NCI-H2171 (cell line): Measurements from ENCODE around the gene FOXD2.

Experiments
- DNase-seq: peaks from one replicate; lab custom pipeline; 2025; lab: John Stamatoyannopoulos, UW

FOXD2 gene

DNA sequence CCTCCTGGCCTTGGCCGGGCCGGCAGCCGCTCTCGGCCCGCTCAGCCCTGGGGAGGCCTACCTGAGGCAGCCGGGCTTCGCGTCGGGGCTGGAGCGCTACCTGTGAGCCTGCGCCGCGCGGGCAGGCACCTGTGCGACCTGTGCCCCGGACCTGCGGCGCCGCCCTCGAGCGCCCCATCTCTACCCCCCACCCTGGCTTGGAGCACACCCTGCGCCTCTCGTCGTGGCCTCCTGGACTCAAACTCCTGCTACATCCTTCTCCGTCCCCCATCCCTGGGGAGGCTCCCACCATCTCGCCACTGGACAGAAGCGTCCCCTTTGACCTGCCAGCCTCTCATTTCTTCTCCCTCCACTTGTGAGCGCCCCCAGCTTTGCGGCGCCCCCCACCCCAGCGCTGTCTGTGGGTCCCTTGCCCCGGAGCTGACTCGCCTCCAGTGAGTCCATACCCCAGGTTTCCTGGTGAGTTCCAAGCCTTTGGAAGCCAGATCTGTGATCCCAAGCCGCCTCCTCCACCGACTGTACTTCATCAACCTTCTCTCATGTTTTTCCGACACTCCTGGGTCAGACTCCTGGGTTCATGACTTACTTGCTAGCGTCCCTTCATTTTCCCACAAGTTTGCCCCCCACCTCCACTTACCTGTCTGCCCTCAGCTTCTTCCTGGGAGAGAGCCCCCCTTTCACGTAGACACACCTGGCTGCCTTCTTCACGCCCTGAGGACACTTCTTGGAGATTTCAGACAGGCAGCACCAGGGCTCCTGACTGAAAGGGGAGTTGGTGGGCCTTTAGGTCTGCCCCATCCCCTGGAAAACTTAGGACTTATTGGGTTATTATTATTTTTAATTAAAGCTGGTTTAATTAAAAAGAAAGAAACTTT, 20.4 kb upstream of the FOXD2 start:
- DNase-seq: no peak

DNA sequence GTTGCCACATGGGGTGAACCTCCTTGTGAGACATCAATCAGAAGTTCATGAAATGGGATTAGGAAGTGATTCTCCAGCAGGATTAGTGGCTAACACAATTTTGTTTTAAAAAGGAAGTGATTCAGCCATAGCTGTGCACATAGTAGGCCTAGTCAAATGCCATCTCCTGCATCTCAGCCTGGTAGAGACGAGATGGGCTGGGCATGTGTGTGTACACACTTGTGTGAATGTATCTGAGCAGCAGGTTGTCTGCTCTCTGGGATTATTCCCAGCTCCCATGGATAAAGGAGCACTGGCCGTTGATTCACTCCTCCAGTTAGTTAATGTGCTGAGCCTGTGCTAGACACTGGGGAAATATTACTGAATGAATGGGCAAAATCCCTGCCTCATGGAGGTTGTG, 19.7 kb upstream of the FOXD2 start:
- no peak for DNase-seq

DNA sequence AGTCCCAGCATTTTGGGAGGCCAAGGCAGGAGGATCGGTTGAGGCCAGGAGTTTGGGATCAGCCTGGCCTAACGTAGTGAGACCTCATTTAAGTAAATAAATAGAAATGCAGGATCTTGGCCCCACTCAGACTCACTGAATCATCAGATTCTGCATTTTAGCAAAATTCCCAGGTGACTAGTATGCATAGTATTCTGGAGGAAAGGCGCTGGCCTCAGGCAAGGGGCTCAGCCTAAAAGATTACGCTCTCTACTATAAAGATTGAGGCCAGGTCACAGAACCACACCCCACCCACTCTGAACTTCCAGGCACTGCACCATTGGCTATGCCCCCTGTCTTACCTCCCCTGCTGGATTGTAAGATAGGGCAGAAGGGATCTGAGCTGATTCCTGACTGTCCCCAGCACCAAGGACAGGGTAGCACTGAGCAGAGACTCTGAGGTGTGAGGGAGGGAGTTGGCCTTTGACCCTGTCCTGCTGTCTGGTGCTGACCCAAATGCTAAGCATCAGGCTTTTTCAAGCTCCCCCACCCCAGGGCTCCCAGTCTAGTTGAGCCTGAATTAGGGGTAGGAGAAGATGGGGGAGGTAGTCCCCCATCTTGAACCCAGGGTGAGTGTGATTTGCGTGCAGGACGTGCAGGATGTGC, 19.0 kb upstream of the FOXD2 start:
- DNase-seq: no peak

DNA sequence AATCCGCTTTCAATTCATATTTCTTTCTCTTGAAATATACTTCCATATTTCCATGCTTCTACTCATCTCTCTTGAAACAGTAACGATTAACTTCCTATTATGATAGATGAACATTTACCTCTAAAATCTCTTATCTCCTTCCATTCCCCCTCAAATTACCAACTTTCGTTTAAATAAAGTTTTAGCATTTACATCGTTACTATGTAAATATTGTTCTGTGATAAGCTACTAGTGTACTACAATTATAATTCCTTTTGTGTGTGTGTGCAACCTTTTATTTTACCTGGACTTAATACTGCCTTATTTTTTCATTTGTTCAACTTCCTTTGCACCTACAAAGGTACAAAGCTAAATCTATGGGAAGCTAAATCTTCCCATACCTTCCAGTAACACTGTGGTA, 17.3 kb upstream of the FOXD2 start:
- DNase-seq: no peak

DNA sequence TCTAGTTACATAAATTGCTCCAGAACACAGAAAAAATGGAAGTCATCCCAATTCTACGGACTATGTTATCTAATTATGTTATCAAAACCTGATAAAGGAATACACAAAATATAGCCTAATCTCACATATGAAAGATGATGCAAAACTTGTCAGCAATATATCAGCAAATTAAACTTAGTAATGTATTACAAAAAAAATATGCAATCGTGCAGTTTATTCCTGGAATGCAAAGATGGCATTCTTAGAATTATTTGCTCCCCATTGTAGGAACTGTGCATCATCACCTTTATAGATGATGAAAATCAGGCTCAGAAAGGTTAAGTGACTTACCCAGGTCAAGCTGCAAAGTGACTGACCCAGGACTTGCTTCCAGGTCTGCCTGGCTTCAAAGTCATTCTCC, 14.0 kb upstream of the FOXD2 start:
- DNase-seq: no peak

DNA sequence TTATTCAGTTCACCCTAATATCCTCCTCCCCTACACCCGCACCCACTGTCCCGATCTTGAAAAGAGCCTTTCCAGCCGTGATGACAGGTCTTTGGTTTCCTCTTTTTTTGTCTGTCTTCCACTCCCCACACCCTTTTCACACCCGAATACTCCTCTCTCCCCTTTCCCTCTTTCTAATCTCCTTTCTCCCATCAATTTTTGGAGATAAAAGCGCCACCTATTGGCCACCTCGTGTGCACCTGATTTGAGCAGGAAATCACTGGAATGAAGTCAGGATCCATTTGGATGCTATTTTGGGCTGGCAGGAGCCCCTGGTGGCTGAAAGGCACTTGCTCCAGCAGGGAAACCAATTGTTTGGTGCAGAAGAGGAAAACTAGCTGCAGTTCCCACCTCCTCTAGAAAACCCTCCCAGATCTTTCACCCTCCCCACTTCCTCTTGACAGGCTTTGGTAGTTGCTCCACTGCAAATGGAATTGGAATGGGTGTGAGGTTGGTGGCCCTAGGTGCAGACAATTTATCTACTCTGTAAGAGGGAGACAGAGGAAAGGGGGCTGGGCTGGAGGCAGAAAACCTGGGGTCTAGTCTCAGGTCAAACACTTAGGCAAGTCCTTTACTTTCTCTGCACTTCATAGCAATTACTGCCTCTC, 13.4 kb upstream of the FOXD2 start:
- peak; percentile 41 for DNase-seq

DNA sequence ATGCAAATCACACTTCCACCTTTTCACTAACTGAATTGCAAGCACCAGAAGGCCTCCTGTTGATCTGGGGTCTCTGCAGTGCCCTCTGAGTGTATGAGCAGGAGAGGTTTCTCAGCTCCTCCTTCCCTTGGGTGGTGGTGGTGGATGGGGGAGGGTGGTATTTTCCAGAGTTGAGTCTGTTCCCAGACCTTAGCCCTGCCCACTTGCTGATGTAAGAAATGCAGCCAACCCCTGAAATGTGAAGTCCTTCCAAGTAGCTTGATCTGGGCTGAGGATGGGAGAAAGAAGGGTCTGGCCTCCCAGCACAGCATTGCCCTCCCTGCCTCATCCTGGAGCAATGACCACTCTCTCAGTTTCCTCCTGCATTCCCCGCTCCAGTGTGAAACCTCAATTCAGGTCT, 6.3 kb upstream of the FOXD2 start:
- DNase-seq: no peak

DNA sequence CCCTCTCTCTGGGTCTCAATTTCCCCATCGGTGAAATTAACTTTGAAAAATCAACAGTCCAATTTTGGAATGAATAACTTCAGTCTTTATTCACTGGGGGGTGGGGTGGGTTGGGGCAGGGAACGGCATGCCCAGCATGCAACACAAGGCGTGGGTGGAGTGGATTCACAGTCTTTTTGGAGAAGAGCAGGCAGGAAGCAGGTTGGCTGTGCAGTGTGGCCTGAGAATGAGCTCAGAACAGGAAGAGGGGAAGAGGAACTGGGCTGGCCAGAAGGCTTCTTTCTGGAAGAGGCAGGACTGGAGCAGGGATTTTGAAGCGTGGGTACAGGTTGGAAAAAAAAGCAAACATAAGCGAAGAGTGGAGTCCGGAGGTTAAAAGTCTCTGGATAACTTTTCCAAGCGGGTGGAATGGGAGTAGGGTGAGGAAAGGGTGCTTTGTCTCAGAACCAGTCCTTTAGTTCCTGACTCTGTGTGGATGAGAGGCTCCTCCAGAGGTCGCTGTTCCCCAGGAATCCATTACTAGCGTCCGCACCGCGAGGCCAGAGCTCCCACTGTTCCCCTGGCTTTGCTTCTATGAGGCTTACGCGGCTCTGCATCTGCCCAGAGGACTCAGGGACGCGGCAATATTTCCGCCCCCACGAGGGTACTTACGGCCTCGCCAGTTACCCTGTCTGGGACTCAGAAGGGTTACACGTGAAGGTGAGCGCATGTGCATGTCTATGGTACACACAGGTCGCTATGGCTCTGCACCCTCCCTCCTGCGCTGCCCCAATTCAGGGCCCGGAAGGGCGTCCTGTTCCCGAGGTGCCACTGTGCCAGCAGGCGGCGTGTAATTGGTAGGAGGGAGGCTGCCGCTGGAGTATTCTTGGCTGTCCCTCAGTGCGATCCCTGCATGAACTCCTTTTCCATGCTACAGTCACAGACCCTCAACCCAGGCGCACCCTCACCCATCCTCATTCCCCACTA, 5.5 kb upstream of the FOXD2 start:
- no peak for DNase-seq

DNA sequence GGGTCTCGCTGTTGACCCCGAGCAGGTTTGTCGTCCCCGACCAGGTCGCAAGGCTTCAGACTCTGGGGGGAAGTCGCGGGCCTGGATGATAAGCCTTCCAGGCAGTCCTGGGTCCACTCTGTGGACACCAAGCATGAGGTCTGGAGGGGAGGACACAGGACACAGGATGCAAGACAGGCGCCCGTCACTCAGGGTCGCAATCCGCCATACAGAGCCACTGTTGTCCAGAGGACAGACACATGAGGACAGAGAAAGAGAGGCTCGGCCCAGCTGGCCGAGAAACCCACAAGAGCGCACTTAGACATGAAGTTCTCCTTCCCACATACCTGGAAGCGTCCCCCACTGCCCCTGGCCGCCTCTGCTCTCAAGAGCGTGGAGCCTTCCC, 4.8 kb upstream of the FOXD2 start:
- DNase-seq: no peak

DNA sequence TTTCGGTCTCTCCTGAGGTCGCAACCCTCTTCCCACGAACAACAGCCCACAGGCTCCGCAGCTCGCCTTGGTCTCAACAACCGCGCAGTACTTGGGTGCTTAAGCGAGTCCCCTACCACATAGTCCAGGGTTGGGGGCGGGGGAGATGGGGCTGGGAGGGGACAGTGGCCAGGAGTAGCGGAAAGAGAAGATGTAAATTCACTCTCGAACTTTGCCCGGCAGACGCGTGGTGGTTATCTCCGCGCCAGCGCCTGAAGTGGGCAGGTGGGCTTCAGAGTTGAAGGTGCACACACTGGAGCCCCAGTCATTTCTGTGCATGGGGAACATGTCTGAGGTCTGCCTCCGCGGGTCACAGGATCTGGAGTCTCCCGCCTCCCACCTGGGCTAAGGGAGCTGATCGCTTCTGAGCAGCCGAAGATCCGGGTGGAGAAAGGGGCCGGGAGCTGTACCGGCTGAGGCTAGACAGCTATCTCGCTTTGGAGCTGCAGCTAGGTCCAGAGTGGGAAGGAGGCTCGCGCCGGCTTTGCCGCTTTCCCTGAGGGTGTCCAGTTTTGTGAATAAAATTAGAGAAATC, 4.3 kb upstream of the FOXD2 start:
- no peak for DNase-seq

DNA sequence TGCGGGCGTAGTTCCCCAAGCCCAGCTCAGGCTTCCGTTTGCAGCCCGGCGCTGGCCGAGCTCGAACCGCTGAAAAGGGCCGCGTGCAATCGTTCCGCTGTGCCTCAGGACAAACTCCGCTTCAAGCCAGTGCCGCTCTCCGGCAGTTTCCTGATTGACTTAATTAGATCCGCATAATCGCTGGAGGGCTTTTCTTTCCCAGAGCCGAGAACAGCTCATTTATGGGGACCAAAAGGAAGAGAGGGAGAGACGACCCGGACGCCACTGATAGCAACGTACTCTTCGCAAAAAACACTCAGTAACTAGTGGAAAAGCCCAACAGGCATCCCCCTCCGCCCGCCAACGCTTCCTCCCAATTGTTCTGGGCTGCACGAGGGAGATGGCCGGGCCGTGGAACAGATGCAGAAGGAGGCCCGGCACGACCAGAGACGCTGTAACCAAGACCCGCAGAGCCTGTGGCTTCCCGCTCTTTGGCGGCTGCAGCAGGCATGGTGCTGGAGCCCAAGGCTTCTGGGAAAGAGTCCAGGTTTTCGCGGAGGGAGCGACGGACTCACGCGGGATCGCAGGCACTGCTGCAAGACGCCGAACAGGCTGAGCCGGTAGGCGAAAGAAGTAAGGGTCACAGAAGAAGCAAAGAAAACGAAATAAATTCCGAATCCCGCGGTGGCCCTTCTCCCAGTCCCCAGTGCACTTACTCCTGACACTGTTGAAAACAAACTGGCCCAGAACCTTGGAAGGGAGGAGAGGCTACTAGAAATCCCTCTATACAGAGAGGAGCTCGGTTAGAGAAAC, 3.6 kb upstream of the FOXD2 start:
- no peak for DNase-seq

DNA sequence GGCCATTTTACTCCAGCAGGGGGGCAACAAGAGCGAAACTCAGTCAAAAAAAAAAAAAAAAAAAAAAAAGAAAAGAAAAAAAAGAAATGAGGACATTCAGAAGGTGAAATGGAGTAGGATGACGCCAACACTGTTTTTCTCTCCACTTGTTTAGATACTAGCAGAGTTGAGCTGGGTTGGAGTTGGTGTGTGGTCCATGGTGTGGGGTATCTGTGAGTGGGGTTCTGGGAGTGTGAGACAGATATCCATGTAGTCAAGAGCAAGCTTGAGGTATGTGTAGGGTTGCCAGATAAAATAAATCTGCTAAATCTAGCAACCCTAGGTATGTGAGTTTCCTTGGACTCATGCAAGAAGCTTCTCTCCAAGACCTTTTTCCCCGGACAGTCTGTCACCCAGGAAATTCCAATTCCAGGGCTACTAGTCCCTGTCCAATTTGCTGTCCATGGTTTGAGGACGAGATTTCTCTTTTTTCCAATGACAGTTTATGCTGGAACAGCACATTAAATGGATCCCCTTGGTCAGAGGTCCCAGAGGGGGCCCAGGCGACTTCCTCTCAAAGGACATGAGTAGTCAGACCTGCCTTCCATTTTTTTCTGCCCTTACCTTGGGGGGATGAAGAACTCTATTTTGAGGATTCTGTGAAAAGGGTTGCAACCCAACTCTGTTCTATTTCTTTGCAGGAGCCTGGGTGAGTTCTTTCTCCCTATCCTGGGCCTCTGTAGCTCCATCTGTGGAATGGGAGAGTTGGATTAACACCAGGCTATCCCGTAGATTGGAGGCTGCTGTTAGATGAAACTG, 2.1 kb upstream of the FOXD2 start:
- no peak for DNase-seq

DNA sequence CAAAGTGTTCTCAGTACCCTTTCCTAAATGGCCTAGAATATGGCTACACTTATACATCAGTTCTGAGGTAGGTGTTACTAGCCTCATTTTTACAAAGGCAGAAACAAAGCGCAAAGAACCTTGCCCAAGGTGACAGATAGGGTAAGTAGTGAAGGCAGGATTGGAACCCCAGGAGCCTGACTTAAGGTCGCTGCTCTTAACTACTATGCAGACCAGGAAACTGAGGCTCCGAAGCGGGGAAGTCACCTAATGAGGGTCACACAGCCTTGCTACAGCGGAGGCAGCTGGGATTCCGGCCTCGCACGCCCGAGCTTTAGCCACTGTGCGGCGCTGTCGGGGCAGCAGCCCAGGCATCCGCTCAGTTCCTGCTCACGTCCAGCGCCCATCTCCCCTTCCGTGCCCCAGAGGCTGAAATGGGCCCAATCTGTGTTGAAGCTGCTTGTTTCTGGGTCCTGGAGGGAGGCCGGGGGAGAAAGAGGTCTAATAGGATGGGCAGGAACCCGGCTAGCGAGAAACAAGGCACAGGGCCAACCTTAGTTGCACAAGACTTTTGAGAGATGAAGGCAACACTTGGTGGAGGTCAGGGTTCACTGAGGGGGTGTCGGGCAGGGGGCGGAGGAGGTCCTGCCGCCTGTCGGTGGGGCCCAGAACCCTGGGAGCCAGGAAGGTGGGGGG, 1.4 kb upstream of the FOXD2 start:
- peak; percentile 55 for DNase-seq

DNA sequence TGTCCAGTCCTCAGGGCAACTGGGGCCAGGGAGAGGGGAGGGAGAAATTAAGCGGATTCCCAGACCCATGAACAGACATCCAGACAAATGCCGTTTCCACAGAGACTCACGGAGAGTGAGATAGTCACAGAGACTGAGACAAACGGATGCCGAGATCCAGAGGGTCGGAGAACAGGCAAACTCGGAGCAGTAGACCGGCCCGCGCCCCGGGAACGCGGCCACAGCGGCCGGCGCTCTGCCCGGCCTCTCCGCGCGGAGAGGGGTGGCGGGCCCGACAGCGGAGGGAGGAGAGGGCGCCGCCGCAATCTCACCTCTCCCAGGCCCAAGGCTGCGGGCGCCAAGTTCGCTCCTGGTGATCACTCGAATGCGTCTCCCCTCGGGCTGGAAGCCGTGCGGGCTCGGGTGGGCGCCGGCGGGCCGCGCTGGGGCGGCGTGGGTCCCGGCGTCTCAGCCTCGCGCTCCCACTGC, 831 bp upstream of the FOXD2 start:
- no peak for DNase-seq

DNA sequence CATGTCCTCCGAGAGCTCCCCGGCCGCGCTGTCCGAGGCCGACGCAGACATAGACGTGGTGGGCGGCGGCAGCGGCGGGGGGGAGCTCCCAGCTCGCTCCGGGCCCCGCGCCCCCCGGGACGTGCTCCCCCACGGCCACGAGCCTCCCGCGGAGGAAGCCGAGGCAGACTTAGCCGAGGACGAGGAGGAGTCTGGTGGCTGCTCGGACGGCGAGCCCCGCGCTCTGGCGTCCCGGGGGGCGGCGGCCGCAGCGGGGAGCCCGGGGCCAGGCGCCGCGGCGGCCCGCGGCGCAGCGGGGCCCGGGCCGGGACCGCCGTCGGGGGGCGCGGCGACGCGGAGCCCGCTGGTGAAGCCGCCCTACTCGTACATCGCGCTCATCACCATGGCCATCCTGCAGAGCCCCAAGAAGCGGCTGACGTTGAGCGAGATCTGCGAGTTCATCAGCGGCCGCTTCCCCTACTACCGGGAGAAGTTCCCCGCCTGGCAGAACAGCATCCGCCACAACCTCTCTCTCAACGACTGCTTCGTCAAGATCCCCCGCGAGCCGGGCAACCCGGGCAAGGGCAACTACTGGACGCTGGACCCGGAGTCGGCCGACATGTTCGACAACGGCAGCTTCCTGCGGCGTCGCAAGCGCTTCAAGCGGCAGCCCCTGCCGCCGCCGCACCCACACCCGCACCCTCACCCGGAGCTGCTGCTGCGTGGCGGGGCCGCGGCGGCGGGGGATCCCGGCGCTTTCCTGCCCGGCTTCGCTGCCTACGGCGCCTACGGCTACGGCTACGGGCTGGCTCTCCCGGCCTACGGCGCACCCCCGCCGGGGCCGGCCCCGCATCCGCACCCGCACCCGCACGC, 547 bp downstream of the FOXD2 start:
- DNase-seq: no peak

DNA sequence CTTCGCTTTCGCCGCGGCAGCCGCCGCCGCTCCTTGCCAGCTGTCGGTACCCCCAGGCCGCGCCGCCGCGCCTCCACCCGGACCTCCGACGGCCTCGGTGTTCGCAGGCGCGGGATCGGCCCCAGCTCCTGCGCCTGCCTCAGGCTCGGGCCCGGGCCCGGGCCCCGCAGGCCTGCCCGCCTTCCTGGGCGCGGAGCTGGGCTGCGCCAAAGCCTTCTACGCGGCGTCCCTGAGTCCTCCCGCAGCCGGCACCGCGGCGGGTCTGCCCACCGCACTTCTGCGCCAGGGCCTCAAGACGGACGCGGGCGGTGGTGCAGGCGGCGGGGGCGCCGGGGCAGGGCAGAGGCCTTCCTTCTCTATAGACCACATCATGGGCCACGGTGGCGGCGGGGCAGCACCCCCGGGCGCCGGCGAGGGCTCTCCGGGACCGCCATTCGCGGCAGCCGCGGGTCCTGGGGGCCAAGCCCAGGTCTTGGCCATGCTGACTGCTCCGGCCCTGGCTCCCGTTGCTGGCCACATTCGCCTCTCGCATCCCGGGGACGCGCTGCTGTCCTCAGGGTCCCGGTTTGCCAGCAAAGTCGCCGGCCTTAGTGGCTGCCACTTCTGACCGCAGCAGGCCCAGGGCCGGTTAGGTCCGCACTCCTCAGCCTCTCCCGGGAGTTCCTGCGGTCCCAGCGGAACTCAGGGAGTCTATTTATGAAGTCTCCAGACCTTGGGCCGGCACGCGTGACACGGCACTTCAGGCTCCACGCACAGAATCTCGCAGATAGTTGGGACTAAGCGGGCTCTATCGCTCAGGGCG, 1.4 kb downstream of the FOXD2 start:
- no peak for DNase-seq

DNA sequence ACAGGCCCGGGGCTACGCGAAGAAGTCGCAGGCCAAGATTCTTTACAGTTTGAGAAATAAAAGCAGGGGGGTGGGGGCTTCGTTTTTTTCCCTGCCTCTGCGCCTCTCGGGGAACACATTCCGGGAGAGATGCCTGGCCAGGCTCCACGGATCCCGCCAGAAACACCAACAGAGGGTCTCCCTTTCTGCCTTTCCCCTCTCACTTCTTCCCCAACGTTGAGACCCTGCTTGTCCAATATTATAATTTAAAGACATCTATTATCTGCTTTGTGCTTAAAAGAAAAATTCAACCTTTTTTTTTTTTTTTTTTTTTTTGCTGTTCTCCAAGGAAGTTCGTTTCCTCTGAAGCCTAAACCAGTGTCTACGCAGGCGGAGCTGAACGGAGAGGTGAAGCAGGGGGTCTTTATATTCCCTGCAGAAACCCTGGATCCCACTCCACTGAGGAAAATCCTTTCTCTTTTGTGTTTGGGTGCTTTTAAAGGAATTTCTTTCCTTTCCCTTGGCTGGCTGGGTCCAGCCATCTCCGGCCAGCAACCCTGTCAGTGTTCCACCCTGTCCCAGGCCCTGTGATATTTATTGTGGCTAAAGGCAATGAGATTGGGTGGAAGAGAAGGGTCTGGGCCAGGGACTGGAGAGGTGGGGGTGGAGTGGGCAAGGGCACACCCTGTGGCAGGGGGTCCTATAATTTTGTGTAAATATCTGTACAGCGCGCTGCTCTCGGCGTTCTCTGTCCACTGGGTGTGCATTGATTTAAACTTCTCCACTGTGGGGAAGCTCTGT, 2.2 kb downstream of the FOXD2 start:
- DNase-seq: no peak
